ENCODE results near the gene JPH4. TPM values are rescaled to one million over a fixed set of nuclear protein-coding genes. Genes with fewer than 3 reads are reported as not detected.
A peak's percentile ranks its signal among the peaks of the same experiment; 100 is the strongest.

JPH4 gene
- total RNA-seq, 1 experiment from 2014 or later: 6.8 TPM

DNA sequence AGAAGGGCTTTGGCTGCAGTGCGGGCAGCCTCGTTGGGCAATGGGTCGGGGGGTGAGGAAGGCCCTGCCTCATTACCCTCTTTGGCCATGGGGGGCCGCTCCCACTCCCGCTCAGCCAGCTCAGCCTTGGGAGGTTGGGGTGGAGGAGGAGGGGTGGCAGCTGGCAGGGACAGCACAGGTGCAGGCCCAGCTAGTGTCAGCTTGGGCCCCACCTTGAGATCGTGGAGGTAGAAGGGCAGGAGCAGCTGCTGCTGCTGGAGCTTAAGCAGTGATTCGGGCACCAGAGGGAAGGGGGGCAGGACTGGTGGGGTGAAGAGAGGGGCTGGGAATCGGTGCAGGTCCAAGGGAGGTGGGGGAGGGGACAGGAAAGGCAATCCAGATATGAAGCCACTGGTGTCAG is 53.0 kb downstream of the JPH4 start:
- WGBS (ENCODE audit: extremely low coverage, insufficient read length, low lambda C conversion rate): no CpG with 5 or more reads among the region's 8 CpGs

More for the DNA sequence above, 53.0 kb downstream of the JPH4 start:
- TF ChIP-seq, protein P1, sequence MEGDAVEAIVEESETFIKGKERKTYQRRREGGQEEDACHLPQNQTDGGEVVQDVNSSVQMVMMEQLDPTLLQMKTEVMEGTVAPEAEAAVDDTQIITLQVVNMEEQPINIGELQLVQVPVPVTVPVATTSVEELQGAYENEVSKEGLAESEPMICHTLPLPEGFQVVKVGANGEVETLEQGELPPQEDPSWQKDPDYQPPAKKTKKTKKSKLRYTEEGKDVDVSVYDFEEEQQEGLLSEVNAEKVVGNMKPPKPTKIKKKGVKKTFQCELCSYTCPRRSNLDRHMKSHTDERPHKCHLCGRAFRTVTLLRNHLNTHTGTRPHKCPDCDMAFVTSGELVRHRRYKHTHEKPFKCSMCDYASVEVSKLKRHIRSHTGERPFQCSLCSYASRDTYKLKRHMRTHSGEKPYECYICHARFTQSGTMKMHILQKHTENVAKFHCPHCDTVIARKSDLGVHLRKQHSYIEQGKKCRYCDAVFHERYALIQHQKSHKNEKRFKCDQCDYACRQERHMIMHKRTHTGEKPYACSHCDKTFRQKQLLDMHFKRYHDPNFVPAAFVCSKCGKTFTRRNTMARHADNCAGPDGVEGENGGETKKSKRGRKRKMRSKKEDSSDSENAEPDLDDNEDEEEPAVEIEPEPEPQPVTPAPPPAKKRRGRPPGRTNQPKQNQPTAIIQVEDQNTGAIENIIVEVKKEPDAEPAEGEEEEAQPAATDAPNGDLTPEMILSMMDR (conservative IDR thresholded peaks at IDR 0.05): no peak
- Histone ChIP-seq H3K79me2 (ENCODE audit: insufficient read depth, low read length) (no peaks in the 10 kb centered on the region), H3K9ac (ENCODE audit: extremely low read depth, insufficient read length, low read length) (no peak overlapping the region), H3K14ac (ENCODE audit: insufficient read depth, low read length) (no peak overlapping the region), H3T11ph (ENCODE audit: low read length) (no peak overlapping the region), H4K8ac (replicated peaks; ENCODE audit: insufficient read length, low read depth, low read length) (no peak overlapping the region), H3K23me2 (ENCODE audit: insufficient read length, low read depth, low read length, poor library complexity, severe bottlenecking) (no peaks in the 10 kb centered on the region), H3K56ac (ENCODE audit: insufficient read length, low read depth, low read length) (no peak overlapping the region), H4K20me1 (ENCODE audit: control insufficient read depth, insufficient read depth, insufficient read length) (no peaks in the 10 kb centered on the region), H3K4me2 (ENCODE audit: insufficient read depth, insufficient read length, low read length) (no peak overlapping the region), H3K4ac (ENCODE audit: low read depth, low read length) (no peak overlapping the region), H2AFZ (ENCODE audit: low read length) (no peak overlapping the region), H4K91ac (ENCODE audit: insufficient read length, low read depth, low read length) (no peak overlapping the region), H3K79me1 (ENCODE audit: insufficient read depth, low read depth, low read length, poor library complexity, severe bottlenecking) (no peaks in the 10 kb centered on the region), H2BK20ac (ENCODE audit: low read depth, low read length, poor library complexity, severe bottlenecking) (no peak overlapping the region), H2BK12ac (ENCODE audit: insufficient read length, low read depth, low read length) (no peak overlapping the region), H2BK120ac (ENCODE audit: low read depth, low read length, poor library complexity, severe bottlenecking) (no peak overlapping the region), H2AK5ac (ENCODE audit: insufficient read length, low read length) (no peak overlapping the region), H2BK15ac (ENCODE audit: low read depth, low read length) (no peak overlapping the region), H3K9me3 (ENCODE audit: control insufficient read depth, low read depth, low read length) (no peaks in the 10 kb centered on the region), H3K27ac (ENCODE audit: insufficient read length, low read depth, low read length) (no peak overlapping the region), H4K5ac (ENCODE audit: insufficient read length, low read depth, low read length) (no peak overlapping the region), H3K27me3 (ENCODE audit: insufficient read depth, low read length) (no peaks in the 10 kb centered on the region), H2BK5ac (ENCODE audit: insufficient read length, low read length) (no peak overlapping the region), H3K18ac (ENCODE audit: insufficient read length, low read depth, low read length) (no peak overlapping the region), H3K4me1 (ENCODE audit: insufficient read depth, low read length) (no peaks in the 10 kb centered on the region; the same call in 1 of the 2 replicates), H3K23ac (ENCODE audit: insufficient read length, low read depth, low read length) (no peak overlapping the region)
- peaks cover 38 to 49% of the 10 kb centered on the region in 2 experiments for H3K4me1 Mint-ChIP-seq
- H3K27ac Mint-ChIP-seq: peak overlapping the region in 1 of 3 experiments; percentile 72; a peak in 1 of 7 replicates
- no peaks in the 10 kb centered on the region for H3K9me3 Mint-ChIP-seq
- DNase-seq: no peak
- no peak overlapping the region for H3K4me3 Mint-ChIP-seq
- H3K27me3 Mint-ChIP-seq (ENCODE audit: low read depth): no peaks in the 10 kb centered on the region; the same call in 1 of the 2 replicates
- peaks cover 56 to 65% (median 59%) of the 10 kb centered on the region in 3 experiments for H3K36me3 Mint-ChIP-seq (ENCODE audit: insufficient read depth in 1 of 3, low read depth in 3 of 3)

Measured in H9 (cell line).